BE2C (cell line): ENCODE results near the gene PEPD.

Experiments used
- DNase-seq: peaks from one replicate; pipeline ENCODE4 v3.0.0-alpha.2; 2020
- H3K27me3 ChIP-seq: fragments of 250-450 bp; sonication (Bioruptor Pico); 2 replicates; pipeline ENCODE4 v1.5.1; 2020; ENCODE audit warnings: mild to moderate bottlenecking
- H3K36me3 ChIP-seq: fragments of 250-450 bp; sonication (Bioruptor Pico); 2 replicates; pipeline ENCODE4 v1.5.1; 2020; ENCODE audit warnings: mild to moderate bottlenecking
- H3K4me1 ChIP-seq: fragments of 250-450 bp; sonication (Bioruptor Pico); 2 replicates; pipeline ENCODE4 v1.5.1; 2020
- H3K4me3 ChIP-seq: 2 replicates; pipeline ENCODE4 v1.5.1; 2011; ENCODE audit warnings: low read depth, low read length
- H3K9me3 ChIP-seq: fragments of 250-450 bp; sonication (Bioruptor Pico); 2 replicates; pipeline ENCODE4 v1.5.1; 2020
- CTCF ChIP-seq: IDR thresholded peaks from 2 replicates; pipeline ENCODE4 v1.5.1; 2012; ENCODE audit warnings: mild to moderate bottlenecking, low read depth, low read length

Gene PEPD

GRCh38 chr19:33498391-33499000 lies 23.1 kb downstream of the PEPD start:
- H3K9me3 ChIP-seq, result no peaks in the 10 kb centered on the region
- peaks cover 19% of the 10 kb centered on the region for H3K36me3 ChIP-seq
- TF ChIP-seq CTCF, result no peak
- no peak for DNase-seq
- H3K4me3 ChIP-seq, result no peak overlapping the region
- H3K4me1 ChIP-seq, result peaks cover 33% of the 10 kb centered on the region
- no peaks in the 10 kb centered on the region for H3K27me3 ChIP-seq

- no peak for TF ChIP-seq CTCF
- Histone ChIP-seq H3K27me3 (no peaks in the 10 kb centered on the region), H3K4me3 (no peak overlapping the region), H3K36me3 (peaks cover 19% of the 10 kb centered on the region), H3K4me1 (peaks cover 30% of the 10 kb centered on the region), H3K9me3 (no peaks in the 10 kb centered on the region)
- no peak for DNase-seq
These were observed 23.8 kb downstream of the PEPD start for GRCh38 chr19:33497778-33498175.

- DNase-seq, result no peak
- Histone ChIP-seq H3K9me3 (no peaks in the 10 kb centered on the region), H3K27me3 (no peaks in the 10 kb centered on the region), H3K4me1 (peaks cover 30% of the 10 kb centered on the region), H3K4me3 (no peak overlapping the region), H3K36me3 (peaks cover 19% of the 10 kb centered on the region)
- TF ChIP-seq CTCF, result no peak
These were observed 24.3 kb downstream of the PEPD start for GRCh38 chr19:33497131-33497777.

- Histone ChIP-seq H3K4me3 (no peak overlapping the region), H3K27me3 (no peaks in the 10 kb centered on the region), H3K36me3 (peaks cover 19% of the 10 kb centered on the region), H3K9me3 (no peaks in the 10 kb centered on the region), H3K4me1 (peaks cover 30% of the 10 kb centered on the region)
- DNase-seq, result peak; percentile 60
- no peak for TF ChIP-seq CTCF
These were observed 25.3 kb downstream of the PEPD start for GRCh38 chr19:33496038-33496895.

GRCh38 chr19:33493401-33494275 lies 28.0 kb downstream of the PEPD start:
- Histone ChIP-seq H3K27me3 (no peaks in the 10 kb centered on the region), H3K4me3 (no peak overlapping the region), H3K36me3 (peaks cover 3% of the 10 kb centered on the region), H3K9me3 (no peaks in the 10 kb centered on the region), H3K4me1 (peaks cover 30% of the 10 kb centered on the region)
- DNase-seq, result peak; percentile 47
- TF ChIP-seq CTCF, result no peak
